KMS-11 (cell line): ENCODE measurements around the gene MRPL54.

Experiments
- H2AFZ ChIP-seq: fragments of 200-600 bp; sonication (generic); 2 replicates; pipeline ENCODE4 v1.6.1; 2016; ENCODE audit warnings: antibody characterized with exemption, mixed run types, low read depth
- H3K27ac ChIP-seq: fragments of 200-600 bp; sonication (generic); 2 replicates; pipeline ENCODE4 v1.6.1; 2016; ENCODE audit warnings: mild to moderate bottlenecking, mixed run types
- H3K27me3 ChIP-seq: fragments of 200-600 bp; sonication (generic); 2 replicates; pipeline ENCODE4 v1.6.1; 2017; ENCODE audit warnings: mild to moderate bottlenecking, low read depth, mixed run types, moderate library complexity; ENCODE audit not compliant: insufficient read depth
- H3K36me3 ChIP-seq: fragments of 200-600 bp; sonication (generic); 2 replicates; pipeline ENCODE4 v1.6.1; 2017; ENCODE audit warnings: mild to moderate bottlenecking, mixed run types; ENCODE audit not compliant: insufficient read depth
- H3K4me1 ChIP-seq: fragments of 200-600 bp; sonication (generic); 2 replicates; pipeline ENCODE4 v1.6.1; 2016; ENCODE audit warnings: mild to moderate bottlenecking, low read depth, mixed run types; ENCODE audit not compliant: poor library complexity, severe bottlenecking
- H3K4me2 ChIP-seq: fragments of 200-600 bp; sonication (generic); 2 replicates; pipeline ENCODE4 v1.7.0; 2016; ENCODE audit warnings: mild to moderate bottlenecking, mixed run types
- H3K4me3 ChIP-seq: fragments of 200-600 bp; sonication (generic); IDR thresholded peaks from 2 replicates; pipeline ENCODE4 v1.6.1; 2017; ENCODE audit warnings: low read depth, low read length, mixed read lengths; ENCODE audit not compliant: insufficient read depth
- H3K79me2 ChIP-seq: fragments of 200-600 bp; sonication (generic); 2 replicates; pipeline ENCODE4 v1.6.1; 2016; ENCODE audit warnings: low read depth, mixed run types; ENCODE audit not compliant: insufficient read depth
- H3K9ac ChIP-seq: fragments of 200-600 bp; sonication (generic); 2 replicates; pipeline ENCODE4 v1.6.1; 2016; ENCODE audit warnings: mild to moderate bottlenecking, mixed run types
- H4K20me1 ChIP-seq: fragments of 200-600 bp; sonication (generic); 2 replicates; pipeline ENCODE4 v1.6.1; 2016; ENCODE audit warnings: mild to moderate bottlenecking, mixed run types; ENCODE audit not compliant: insufficient read depth
- CTCF ChIP-seq: fragments of 200-600 bp; sonication (generic); conservative IDR thresholded peaks from 2 replicates; pipeline ENCODE4 v1.6.1; 2017; ENCODE audit warnings: low read depth, mild to moderate bottlenecking, antibody characterized with exemption, low read length, moderate library complexity, mixed read lengths

Gene MRPL54

GRCh38 chr19:3771906-3772455, 9.5 kb downstream of the MRPL54 start, which contains the start of gene RAX2:
Gene RAX2, minus strand, starts transcription at chr19:3772228. Its CDS starts 486 bp downstream, at chr19:3771742.
- Histone ChIP-seq H4K20me1 (no peaks in the 10 kb centered on the region), H2AFZ (no peak within 1 kb of the TSS), H3K36me3 (no peaks in the 10 kb centered on the region), H3K79me2 (no peaks in the 10 kb centered on the region), H3K27ac (no peak within 1 kb of the TSS), H3K4me1 (no peaks in the 10 kb centered on the region), H3K9ac (no peak within 1 kb of the TSS), H3K27me3 (peaks cover 6% of the 10 kb centered on the region; the same call in 1 of the 2 replicates), H3K4me3 (no peak within 1 kb of the TSS), H3K4me2 (no peak within 1 kb of the TSS)
- TF ChIP-seq CTCF: no peak

DNA sequence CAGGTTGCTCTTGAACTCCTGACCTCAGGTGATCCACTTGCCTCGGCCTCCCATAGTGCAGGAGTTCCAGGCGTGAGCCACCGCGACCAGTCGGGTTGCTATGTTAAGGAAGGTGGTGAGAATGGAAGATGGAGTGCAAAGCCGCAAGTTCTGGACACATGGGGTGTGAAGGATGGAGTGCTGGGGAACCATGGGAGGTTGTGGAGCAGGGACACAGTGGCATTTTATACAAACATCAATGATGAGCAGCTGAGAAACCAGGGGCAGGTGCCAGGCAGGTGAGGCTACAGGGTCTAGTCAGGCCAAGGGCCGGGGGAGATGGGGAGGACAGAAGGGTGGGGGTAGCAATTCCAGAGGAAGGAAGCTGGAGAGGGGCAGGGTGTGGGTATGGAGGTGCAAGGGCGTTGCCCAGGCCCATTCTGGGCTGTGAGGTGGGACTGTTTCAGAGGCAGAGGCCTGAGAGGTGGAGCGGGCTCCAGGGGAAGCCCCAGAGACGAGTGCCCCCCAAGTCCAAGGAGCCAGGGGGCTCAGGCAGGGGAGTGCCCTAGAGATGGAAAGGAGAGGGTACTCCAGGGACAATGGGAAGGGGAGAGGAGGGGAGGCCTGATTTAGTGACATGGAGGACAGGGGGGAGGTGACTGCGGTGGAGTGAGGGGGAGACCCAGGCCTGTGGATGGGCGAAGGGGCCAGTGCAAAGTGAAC, 11.5 kb downstream of the MRPL54 start:
- peaks cover 13% of the 10 kb centered on the region; the same call in 1 of the 2 replicates for H3K27me3 ChIP-seq
- H2AFZ ChIP-seq: no peak overlapping the region
- no peak overlapping the region for H3K9ac ChIP-seq
- H3K79me2 ChIP-seq: no peaks in the 10 kb centered on the region
- H4K20me1 ChIP-seq: no peaks in the 10 kb centered on the region
- no peaks in the 10 kb centered on the region for H3K36me3 ChIP-seq
- H3K4me1 ChIP-seq: no peaks in the 10 kb centered on the region
- no peak overlapping the region for H3K4me3 ChIP-seq
- H3K27ac ChIP-seq: no peak overlapping the region
- H3K4me2 ChIP-seq: no peak overlapping the region
- no peak for TF ChIP-seq CTCF

DNA sequence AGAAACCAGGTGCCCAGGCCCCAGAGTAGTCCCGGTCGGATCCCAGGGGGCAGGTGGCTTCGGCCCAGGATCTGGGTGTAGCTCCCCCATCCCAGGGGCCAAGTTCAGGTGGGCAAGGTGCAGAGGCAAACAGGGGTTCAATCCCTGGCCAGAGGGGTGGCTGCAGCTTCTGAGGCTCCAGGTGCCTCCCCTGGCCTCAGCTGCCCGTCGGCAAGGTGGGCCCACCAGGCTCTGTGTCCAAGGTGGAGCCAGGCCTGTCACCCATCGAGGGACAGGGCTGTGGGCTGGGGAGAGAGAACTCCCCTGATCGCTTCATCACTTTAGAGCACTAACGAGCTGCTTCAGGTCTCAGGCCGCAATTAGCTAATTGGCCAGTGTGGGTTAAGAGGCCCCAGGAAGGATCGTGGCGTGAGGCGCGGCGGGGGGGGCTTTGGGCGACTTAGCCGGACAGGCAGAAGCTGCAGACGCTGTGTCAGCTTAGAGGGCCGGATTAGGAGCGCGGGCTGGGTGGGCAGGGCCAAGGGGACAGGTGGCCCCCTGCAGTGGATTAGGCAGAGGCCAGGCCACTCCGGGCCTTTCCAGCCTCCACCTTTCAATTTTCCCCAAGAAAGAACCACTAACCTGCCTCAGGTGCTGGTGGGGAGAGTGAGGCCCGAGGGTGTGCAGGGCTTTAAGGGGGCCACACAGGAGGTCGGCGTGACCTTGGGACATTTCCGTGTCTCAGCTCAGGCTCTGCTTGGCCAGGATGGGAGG, 12.3 kb downstream of the MRPL54 start:
- Histone ChIP-seq H3K36me3 (no peaks in the 10 kb centered on the region), H3K4me3 (no peak overlapping the region), H3K27me3 (peaks cover 14% of the 10 kb centered on the region; the same call in 1 of the 2 replicates), H2AFZ (no peak overlapping the region), H3K27ac (no peak overlapping the region), H4K20me1 (no peaks in the 10 kb centered on the region), H3K4me1 (no peaks in the 10 kb centered on the region), H3K9ac (no peak overlapping the region), H3K79me2 (no peaks in the 10 kb centered on the region), H3K4me2 (no peak overlapping the region)
- TF ChIP-seq CTCF: no peak

GRCh38 chr19:3775374-3775711, 12.9 kb downstream of the MRPL54 start:
- H3K27ac ChIP-seq: no peak overlapping the region
- TF ChIP-seq CTCF: no peak
- no peaks in the 10 kb centered on the region for H3K79me2 ChIP-seq
- no peaks in the 10 kb centered on the region for H3K4me1 ChIP-seq
- H2AFZ ChIP-seq: no peak overlapping the region
- no peaks in the 10 kb centered on the region for H4K20me1 ChIP-seq
- H3K9ac ChIP-seq: no peak overlapping the region
- no peak overlapping the region for H3K4me3 ChIP-seq
- H3K4me2 ChIP-seq: no peak overlapping the region
- H3K36me3 ChIP-seq: no peaks in the 10 kb centered on the region
- peaks cover 18% of the 10 kb centered on the region; the same call in 1 of the 2 replicates for H3K27me3 ChIP-seq
